Activated T-cell treated with anti-CD3 and anti-CD28 coated beads, Interleukin-2, amount 50 U/mL, for 4 hours (primary cell): Measurements from ENCODE around the gene BCL2L1. TPM values are rescaled to one million over a fixed set of nuclear protein-coding genes. Genes with fewer than 3 reads are reported as not detected.
A peak's percentile ranks its signal among the peaks of the same experiment; 100 is the strongest.
"Not testable (repeated sequence)": the region's sequence is repeated elsewhere in the genome, so short reads cannot be mapped to it uniquely, and the experiment has no call there.

ENCODE experiments used
- ATAC-seq, 2 donors: fragments of 200-7000 bp; cut with Tn5 transposase; one replicate each; pipeline ENCODE4 v1.10.0; 2021
- DNase-seq: peaks from one replicate; pipeline ENCODE4 v3.0.0-alpha.2; 2020
- H3K27me3 Mint-ChIP-seq: one replicate; pipeline ENCODE4 v1.8.0; 2021; ENCODE audit warnings: low read depth, mixed read lengths
- H3K36me3 Mint-ChIP-seq: one replicate; pipeline ENCODE4 v1.8.0; 2022; ENCODE audit warnings: mixed read lengths; ENCODE audit not compliant: insufficient read depth
- H3K4me1 Mint-ChIP-seq: one replicate; pipeline ENCODE4 v1.8.0; 2021; ENCODE audit warnings: low read depth, mixed read lengths
- H3K4me3 Mint-ChIP-seq: one replicate; pipeline ENCODE4 v1.8.0; 2021; ENCODE audit warnings: mild to moderate bottlenecking, moderate library complexity, mixed read lengths
- H3K9me3 Mint-ChIP-seq: one replicate; pipeline ENCODE4 v1.8.0; 2021; ENCODE audit warnings: mixed read lengths
- total RNA-seq, 3 donors: library from RNA; stranded (reverse); gene quantifications; one replicate each; pipeline ENCODE4 v1.2.1, GENCODE V29; 2021

The BCL2L1 gene
- 100 to 1,000 TPM; 237 to 274 (median 248) TPM for total RNA-seq

DNA sequence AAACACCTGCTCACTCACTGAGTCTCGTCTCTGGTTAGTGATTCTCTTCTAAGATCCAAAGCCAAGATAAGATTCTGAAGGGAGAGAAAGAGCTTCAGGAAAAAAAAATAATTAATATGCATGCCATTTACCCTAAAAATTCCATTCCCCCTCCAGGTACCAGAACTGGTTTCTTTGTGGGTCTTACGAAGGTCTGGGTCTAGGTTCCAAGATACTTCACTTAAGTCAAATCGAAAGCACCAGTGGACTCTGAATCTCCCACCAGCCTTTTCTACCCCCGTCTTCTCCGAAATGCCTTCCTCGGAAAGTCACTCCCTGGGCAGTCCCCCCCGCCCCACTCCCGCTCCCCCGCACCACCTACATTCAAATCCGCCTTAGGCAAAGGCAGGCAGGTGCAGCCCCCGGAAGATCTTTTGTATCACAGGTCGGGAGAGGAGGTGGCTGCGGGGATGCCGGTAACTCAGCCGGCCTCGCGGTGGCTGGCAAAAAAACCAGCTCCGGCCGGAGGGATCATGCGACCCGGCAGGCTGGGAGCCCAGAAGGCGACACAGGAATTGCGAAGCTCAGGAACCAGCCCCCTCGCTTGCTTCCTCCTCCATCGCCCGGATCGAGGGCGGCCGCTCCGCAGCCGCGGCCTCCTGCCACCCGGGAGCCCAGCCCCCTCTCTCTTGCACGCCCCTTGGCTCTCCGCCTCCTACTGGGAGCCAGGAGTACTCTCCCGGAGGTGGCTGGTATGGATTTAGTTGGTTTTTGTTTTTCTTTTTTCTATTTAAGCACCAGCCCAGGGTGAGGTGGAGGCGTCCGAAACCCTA is at the start of gene BCL2L1:
Gene BCL2L1, minus strand, starts transcription at position 612 of the 812 bp plus-strand sequence. CDS start 650 bp downstream, outside the sequence.
- H3K9me3 Mint-ChIP-seq: no peaks in the 10 kb centered on the region
- peaks cover 20% of the 10 kb centered on the region for H3K4me1 Mint-ChIP-seq
- peaks cover 45% of the 10 kb centered on the region for H3K36me3 Mint-ChIP-seq
- no peaks in the 10 kb centered on the region for H3K27me3 Mint-ChIP-seq
- H3K4me3 Mint-ChIP-seq: peak within 1 kb of the TSS; percentile 95
- ATAC-seq (peak; percentile 33 to 42), DNase-seq (peak; percentile 81)

DNA sequence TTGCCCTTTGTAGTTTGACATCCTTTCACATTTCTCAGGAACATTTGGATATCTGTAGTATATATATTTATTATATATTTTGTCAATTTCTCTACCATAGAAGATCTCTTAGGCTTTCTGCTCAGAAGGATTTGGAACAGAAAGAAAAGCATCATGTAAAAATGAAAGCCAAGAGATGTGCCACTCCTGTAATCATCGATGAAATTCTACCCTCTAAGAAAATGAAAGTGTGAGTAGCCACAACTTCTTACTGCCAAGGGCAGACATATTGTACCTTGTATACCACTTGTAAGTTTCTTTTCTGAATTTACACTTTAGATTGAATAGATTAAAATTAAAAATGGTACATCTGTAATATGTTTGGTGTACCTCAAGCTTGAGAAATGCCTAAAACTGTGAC is 47.6 kb upstream of the BCL2L1 start:
- ATAC-seq: no peak
- H3K9me3 Mint-ChIP-seq: no peaks in the 10 kb centered on the region

DNA sequence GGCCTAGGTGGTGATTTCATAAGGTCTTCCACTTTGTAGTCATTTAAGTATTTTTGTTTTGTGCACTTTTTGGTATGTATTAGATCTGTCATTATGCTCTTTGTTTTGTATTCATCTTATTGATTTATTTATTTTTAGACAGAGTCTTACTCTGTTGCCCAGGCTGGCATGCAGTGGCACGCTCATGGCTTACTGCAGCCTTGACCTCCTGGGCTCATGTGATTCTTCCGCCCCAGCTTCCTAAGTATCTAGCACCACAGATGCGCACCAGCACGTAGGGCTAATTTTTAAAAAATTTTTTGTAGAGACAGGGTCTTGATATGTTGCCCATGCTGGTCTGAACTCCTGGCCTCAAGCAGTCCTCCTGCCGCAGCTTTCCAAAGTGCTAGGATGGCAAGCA is 47.0 kb upstream of the BCL2L1 start:
- no peaks in the 10 kb centered on the region for H3K36me3 Mint-ChIP-seq
- H3K9me3 Mint-ChIP-seq: no peaks in the 10 kb centered on the region
- H3K4me3 Mint-ChIP-seq: no peak overlapping the region
- H3K27me3 Mint-ChIP-seq: no peaks in the 10 kb centered on the region
- DNase-seq (no peak), ATAC-seq (no peak)
- peaks cover 12% of the 10 kb centered on the region for H3K4me1 Mint-ChIP-seq

More for the DNA sequence above, 47.6 kb upstream of the BCL2L1 start:
- no peaks in the 10 kb centered on the region for H3K36me3 Mint-ChIP-seq
- peaks cover 12% of the 10 kb centered on the region for H3K4me1 Mint-ChIP-seq
- no peaks in the 10 kb centered on the region for H3K27me3 Mint-ChIP-seq
- no peak for DNase-seq
- peak overlapping the region; percentile 35 for H3K4me3 Mint-ChIP-seq

DNA sequence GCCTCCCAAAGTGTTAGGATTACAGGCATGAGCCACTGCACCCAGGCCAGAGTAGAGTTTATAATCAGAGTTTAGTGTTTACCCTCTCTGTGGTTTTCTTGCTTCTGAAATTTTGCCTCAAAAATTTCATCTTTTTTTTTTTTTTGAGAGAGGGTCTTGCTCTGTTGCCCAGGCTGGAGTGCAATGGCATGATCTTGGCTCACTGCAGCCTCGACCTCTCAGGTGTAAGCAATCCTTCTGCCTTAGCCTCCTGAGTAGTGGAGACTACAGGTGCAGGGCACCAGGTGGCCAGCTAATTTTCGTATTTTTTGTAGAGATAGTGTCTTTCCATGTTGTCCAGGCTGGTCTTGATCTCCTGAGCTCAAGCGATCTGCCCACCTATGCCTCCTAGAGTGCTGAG is 45.1 kb upstream of the BCL2L1 start:
- DNase-seq (no peak), ATAC-seq (no peak)
- Mint-ChIP-seq H3K4me3 (no peak overlapping the region), H3K9me3 (no peaks in the 10 kb centered on the region), H3K27me3 (no peaks in the 10 kb centered on the region), H3K4me1 (peaks cover 13% of the 10 kb centered on the region), H3K36me3 (no peaks in the 10 kb centered on the region)

DNA sequence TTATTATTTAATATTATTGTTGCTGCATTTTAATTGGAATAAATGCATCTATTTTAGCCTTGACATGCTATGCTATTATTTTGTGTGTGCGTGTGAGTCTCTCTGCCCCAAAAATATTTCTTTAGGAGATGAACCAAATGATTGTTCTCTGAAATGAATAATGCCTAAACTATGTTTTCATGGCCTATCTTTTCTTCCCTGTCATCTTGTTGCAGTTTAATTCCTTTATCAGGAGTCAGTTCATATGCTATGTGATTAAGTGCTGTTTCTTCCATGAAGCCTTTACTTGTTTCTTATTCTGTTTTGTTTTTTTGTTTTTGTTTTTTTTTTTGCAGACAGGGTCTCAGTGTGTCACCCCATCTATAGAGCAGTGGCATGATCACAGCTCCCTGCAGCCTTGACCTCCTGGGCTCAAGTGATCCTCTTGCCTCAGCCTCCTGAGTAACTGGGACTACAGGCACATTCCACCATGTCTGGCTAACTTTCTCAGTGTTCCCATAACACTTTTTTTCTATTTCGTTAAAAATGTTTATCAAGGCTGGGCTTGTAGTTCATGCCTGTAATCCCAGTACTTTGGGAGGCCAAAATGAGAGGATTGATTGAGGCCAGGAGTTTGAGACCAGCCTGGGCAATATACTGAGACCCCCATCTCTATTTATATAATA is 42.1 kb upstream of the BCL2L1 start:
- no peaks in the 10 kb centered on the region for H3K36me3 Mint-ChIP-seq

DNA sequence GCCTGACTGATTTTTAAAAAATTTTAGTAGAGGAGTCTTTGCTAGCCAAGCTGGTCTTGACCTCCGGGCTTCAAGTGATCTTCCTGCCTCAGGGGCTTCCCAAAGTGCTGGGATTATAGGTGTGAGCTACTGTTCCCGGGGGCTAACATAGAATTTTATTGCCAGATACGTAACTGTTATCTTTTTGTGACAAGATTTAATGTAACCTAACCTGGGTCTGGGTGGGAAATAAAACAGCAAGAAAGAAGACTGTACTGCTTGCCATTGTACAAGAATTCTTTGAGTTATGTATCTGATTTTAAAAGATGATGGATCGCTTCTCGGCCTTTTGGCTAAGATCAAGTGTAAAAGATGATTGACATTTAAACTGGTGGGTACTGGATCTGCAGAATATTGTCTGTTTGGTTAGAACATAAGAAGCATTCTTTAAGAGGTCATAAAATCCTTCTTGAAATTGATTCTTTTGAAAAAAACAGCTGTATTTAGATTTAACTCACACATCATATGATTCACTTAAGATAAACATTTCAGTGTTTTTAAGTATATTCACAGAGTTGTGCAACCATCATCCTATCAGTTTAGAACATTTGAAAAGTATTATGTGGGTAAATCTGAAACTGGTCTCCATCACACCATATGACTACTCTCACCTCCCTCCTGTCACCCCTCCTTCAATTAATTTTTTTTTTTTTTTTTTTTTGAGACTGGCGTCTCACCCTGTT is 38.0 kb upstream of the BCL2L1 start:
- Mint-ChIP-seq H3K4me1 (peaks cover 2% of the 10 kb centered on the region), H3K36me3 (no peaks in the 10 kb centered on the region), H3K4me3 (no peak overlapping the region), H3K9me3 (no peaks in the 10 kb centered on the region), H3K27me3 (no peaks in the 10 kb centered on the region)
- ATAC-seq (no peak), DNase-seq (no peak)

More for the DNA sequence above, 42.1 kb upstream of the BCL2L1 start:
- no peak overlapping the region for H3K4me3 Mint-ChIP-seq
- H3K27me3 Mint-ChIP-seq: no peaks in the 10 kb centered on the region
- peaks cover 4% of the 10 kb centered on the region for H3K4me1 Mint-ChIP-seq
- no peaks in the 10 kb centered on the region for H3K9me3 Mint-ChIP-seq
- ATAC-seq (no peak), DNase-seq (no peak)

DNA sequence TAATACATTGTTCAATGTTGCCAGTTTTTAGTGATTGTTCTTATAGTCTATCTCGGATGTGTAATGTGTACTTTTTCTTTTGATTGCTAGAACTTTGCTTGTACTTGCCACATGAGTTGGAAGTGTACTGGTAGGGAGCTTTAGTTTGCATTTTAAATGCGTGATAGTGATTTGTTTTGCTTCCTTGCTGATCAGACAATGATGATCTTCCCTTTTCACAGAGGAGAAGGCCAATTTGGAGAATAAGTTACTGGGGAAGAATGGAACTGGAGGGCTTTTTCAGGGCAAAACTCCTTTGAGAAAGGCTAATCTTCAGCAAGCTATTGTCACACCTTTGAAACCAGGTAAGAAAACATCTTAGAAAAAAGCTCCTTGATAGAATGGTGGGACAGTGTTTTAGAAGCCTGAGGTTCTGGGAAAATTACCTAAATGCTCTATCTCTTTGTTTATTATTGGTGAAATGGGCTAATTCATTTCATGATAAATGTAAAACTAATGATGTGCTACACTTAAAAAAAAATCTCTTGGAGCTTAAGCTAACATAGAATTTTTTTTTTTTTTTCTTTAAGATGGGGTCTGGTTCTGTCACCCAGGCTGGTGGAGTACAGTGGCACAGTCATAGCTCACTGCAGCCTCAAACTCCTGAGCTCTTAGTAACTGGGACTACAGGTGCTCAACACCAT is 37.3 kb upstream of the BCL2L1 start:
- H3K27me3 Mint-ChIP-seq: no peaks in the 10 kb centered on the region

DNA sequence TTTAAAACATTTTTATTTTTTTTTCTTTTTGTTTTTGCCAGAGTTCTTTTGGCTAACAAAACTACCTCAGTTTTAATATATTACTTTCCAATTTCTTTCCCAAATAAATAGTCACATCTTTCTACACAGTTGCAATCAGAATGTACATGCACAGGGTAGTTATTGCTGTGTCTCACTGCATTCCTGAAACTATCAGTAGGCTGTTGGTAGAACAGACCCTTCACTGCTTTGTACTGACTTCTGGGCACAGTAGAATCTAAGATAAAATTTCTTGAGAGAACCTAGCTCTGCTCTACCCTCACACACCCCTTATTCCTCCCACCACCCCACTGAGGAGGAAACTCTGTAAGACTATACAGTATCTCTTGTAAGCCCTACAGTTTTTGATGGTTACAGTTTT is 36.3 kb upstream of the BCL2L1 start:
- peaks cover 2% of the 10 kb centered on the region for H3K4me1 Mint-ChIP-seq
- H3K27me3 Mint-ChIP-seq: no peaks in the 10 kb centered on the region
- no peak for DNase-seq
- H3K9me3 Mint-ChIP-seq: no peaks in the 10 kb centered on the region
- no peaks in the 10 kb centered on the region for H3K36me3 Mint-ChIP-seq
- H3K4me3 Mint-ChIP-seq: no peak overlapping the region
- no peak for ATAC-seq

More for the DNA sequence above, 37.3 kb upstream of the BCL2L1 start:
- no peak for DNase-seq
- Mint-ChIP-seq H3K4me3 (no peak overlapping the region), H3K4me1 (peaks cover 2% of the 10 kb centered on the region), H3K36me3 (no peaks in the 10 kb centered on the region), H3K9me3 (no peaks in the 10 kb centered on the region)
- no peak for ATAC-seq

DNA sequence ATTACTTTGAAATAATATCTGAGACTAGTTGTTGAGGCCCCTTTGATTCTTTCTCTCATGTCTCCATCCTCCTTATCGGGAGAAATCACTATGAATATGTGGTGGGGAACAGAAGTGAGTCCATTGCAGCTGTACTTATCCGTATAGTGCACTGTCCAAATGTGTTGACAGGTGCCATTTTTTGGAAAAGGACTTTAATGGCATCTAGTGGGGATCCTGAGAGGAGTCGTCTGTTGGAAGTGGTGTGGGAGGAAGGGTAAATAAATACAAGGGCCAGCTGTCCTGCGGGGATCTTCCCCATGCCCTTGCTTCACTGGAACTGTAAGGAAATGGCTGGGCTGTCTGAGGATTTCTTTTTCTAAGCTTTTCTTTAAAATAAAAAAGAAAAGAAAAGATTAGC is 35.9 kb upstream of the BCL2L1 start:
- H3K9me3 Mint-ChIP-seq: no peaks in the 10 kb centered on the region
- DNase-seq (no peak), ATAC-seq (no peak)
- no peak overlapping the region for H3K4me3 Mint-ChIP-seq
- no peaks in the 10 kb centered on the region for H3K36me3 Mint-ChIP-seq
- peaks cover 2% of the 10 kb centered on the region for H3K4me1 Mint-ChIP-seq
- H3K27me3 Mint-ChIP-seq: no peaks in the 10 kb centered on the region

DNA sequence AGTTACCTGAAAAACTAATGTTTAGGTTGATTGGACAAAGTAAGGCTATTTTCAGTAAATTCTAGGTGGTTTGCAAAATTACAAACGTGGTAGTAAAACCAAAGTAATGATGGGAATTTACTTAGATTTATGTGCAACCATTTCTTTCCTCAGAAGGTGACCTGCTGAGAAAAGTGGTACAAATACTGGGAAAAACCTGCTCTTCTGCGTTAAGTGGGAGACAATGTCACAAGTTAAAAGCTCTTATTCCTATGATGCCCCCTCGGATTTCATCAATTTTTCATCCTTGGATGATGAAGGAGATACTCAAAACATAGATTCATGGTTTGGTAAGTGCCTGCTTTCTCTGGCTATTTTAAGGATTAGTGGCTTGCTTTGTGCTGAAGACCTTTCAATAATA is 34.6 kb upstream of the BCL2L1 start:
- ATAC-seq: no peak
- H3K4me3 Mint-ChIP-seq: no peak overlapping the region
- no peaks in the 10 kb centered on the region for H3K36me3 Mint-ChIP-seq
- no peaks in the 10 kb centered on the region for H3K4me1 Mint-ChIP-seq
- no peak for DNase-seq
- no peaks in the 10 kb centered on the region for H3K9me3 Mint-ChIP-seq
- no peaks in the 10 kb centered on the region for H3K27me3 Mint-ChIP-seq

DNA sequence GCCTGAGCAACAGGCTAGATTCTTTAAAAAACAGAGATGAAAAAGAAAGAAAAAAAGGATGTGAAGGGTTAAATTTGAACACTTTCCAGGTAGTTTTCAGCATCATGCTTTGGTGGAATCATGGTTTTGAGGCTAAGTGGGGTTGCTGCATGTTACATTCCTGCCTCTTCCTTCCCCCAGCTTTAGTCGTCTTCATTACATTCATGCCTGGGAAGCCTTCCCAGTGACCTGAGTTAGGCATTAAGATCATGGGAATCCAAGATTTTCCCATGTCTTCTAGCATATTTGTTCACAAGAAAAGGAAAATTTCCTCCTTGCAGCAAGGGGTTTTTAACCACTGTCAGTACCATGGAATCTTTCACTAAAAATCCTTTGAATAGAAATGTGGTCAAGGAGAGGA is 28.5 kb upstream of the BCL2L1 start:
- Mint-ChIP-seq H3K4me1 (peaks cover 4% of the 10 kb centered on the region), H3K36me3 (no peaks in the 10 kb centered on the region), H3K27me3 (no peaks in the 10 kb centered on the region), H3K4me3 (no peak overlapping the region), H3K9me3 (no peaks in the 10 kb centered on the region)
- ATAC-seq (no peak), DNase-seq (no peak)

DNA sequence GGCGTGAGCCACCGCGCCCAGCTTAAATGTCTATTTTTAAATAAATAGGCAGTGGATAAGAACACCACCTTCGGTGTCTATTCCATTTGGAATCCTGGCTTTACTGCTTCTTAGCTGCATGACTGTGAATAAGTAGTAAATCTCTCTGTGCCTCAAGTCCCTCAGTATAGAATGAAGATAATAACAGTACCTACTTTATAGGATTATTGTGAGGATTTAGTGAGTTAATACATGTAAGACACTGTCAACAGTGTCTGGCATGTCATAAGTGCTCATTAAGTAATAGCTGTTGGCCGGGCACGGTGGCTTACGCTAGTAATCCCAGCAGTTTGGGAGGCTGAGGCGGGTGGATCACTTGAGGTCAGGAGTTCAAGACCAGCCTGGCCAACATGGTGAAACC is 26.6 kb upstream of the BCL2L1 start:
- Mint-ChIP-seq H3K27me3 (no peaks in the 10 kb centered on the region), H3K36me3 (no peaks in the 10 kb centered on the region), H3K9me3 (no peaks in the 10 kb centered on the region), H3K4me1 (peaks cover 7% of the 10 kb centered on the region), H3K4me3 (no peak overlapping the region)
- no peak for ATAC-seq
- no peak for DNase-seq

DNA sequence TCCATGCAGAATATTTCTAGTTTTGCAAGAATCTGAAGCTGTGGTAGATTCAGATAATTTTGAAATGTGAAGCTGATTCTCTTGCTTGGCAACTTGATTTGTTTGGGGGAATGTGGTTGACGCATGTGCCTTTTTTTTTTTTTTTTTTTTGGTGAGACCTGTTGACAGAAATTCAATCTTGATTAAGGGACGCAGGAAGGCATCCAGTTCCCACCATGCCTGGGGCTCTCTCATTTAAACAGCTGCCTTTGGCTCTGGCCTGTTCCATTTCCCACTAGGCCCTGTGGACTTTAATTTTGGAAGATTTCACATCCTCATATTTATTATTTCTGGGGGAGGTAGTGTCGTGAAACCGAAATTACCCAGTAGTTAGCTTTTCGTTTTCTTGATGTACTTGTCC is 25.0 kb upstream of the BCL2L1 start:
- H3K36me3 Mint-ChIP-seq: no peaks in the 10 kb centered on the region
- H3K4me3 Mint-ChIP-seq: no peak overlapping the region
- H3K4me1 Mint-ChIP-seq: peaks cover 7% of the 10 kb centered on the region
- DNase-seq (no peak), ATAC-seq (no peak)
- no peaks in the 10 kb centered on the region for H3K27me3 Mint-ChIP-seq
- H3K9me3 Mint-ChIP-seq: no peaks in the 10 kb centered on the region

DNA sequence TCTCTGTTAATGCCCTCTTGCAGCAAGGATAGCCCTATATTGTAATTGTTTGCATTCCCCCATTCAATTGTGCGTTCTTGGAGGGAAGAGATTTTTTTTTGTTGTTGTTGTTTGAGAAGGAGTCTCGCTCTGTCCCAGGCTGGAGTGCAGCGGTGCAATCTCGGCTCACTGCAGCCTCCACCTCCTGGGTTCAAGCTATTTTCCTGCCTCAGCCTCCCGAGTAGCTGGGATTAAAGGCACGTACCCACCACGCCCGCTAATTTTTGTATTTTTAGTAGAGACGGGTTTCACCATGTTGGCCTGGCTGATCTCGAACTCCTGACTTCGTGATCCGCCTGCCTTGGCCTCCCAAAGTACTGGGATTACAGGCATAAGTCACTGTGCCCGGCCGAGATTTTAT is 24.4 kb upstream of the BCL2L1 start:
- DNase-seq, H3K4me1 Mint-ChIP-seq, H3K27me3 Mint-ChIP-seq, H3K4me3 Mint-ChIP-seq, H3K36me3 Mint-ChIP-seq, H3K9me3 Mint-ChIP-seq, ATAC-seq: not testable (repeated sequence)
